ENCODE results near the gene ME2.
"Not testable (repeated sequence)": the region's sequence is repeated elsewhere in the genome, so short reads cannot be mapped to it uniquely, and the experiment has no call there.

The ME2 gene

DNA sequence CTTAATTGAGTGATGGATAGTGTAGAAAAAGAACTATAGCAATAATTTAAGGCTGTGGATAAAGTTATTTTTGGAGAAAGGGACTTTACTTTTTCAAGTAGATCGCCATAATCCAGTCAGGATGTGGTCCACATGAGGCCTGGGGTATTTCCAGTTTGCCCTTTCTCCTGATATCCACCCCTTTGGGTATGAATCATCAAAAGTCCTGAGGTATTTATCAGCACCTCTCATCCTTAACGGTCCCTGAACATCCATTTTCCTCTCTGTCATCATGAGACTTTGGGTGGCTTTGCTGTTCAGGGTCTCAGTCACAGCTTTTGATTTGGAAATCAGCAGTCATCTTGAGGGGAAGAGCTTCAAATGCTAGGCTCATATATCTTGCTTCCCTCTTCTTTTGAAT is 49.6 kb downstream of the ME2 start:
- no peak for FAIRE-seq

DNA sequence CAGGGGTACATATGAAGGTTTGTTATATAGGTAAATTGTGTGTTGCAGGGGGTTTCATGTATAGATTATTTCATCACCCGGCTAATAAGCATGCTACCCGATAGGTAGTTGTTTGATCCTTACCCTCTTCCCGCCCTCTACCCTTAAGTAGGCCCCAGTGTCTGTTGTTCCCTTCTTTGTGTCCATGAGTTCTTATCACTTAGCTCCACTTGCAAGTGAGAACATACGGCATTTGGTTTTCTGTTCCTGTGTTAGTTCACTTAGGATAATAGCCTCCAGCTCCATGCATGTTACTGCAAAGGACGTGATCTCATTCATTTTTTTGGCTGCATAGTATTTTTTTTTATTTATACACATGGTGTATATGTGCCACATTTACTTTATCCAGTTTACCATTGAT is 54.8 kb downstream of the ME2 start:
- no peak for FAIRE-seq

DNA sequence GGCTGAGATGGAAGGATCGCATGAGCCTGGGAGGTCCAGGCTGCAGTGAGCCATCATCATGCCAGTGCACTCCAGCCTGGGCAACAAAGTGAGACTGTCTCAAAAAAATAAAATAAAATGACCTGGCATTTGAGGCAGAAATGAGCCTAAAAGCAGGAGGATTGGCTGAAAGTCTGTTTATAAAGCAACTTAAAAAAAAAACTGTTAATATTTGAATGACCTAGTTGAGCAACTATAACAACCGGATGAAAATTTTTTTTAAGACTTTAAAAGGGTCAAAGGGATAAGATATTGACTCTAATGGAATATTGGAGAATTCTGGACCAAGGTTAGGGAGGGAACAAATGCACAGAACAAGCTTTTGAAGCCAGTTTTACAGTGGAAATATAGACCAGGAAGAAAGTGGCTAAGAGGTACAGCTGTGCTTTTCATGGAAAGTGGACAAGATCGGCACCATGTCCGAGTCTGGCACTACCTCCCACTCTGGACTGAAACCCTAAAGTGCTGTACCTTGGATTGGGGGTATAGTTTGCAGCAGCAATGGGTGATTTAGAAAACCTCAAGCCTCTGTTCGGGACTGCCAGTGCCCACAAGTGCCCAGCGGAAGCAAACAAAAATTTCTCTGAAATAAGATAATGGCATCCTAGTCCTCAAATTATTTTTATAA is 55.8 kb downstream of the ME2 start:
- no peak for FAIRE-seq

DNA sequence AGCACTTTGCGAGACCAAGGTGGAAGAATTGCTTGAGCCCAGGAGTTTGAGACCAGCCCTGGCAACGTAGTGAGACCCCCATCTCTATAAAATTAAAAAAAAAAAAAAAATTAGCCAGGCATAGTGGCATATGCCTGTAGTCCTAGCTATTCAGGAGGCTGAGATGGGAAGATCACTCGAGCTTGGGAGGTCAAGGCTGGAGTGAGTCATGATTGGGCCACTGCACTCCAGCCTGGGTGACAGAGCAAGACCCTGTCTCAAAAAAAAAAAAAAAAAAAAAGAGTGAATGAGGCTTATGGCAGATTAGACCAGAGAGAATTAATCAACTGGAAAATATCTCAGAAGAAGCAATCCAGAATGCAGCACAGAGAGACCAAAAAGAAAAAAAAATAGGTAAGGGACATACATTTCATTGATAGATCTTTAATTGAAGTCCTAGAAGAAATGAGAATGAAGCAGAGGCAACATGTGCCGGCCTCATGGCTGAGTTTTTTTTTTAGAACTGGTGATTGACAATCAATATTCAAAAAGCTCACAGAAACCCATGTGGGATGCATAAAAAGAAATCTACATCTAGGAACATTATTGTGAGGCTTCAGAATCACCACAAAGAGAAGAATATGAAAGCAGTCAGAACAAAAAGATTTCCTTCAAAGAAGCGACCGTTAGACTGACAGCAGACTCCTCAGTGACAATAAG is 56.7 kb downstream of the ME2 start:
- no peak for FAIRE-seq

DNA sequence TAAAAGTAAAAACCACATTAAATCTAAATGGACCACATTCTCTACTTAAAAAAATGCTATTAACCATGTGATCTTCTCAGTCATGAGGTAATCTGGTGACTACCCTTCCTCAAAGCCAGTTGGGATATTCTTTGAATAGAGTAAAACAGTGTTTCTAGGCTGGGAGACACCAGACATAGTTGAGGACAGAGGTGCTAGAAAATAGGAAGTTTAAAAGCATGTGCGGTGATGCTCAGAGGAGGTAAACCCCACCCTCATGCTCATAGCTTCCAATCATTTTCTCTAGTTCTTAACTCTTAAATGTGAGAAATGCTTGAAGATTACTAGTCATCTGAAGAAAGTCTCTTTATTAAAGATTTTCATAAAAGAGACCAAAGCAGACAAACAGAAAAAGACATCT is 58.3 kb downstream of the ME2 start:
- FAIRE-seq, result no peak

DNA sequence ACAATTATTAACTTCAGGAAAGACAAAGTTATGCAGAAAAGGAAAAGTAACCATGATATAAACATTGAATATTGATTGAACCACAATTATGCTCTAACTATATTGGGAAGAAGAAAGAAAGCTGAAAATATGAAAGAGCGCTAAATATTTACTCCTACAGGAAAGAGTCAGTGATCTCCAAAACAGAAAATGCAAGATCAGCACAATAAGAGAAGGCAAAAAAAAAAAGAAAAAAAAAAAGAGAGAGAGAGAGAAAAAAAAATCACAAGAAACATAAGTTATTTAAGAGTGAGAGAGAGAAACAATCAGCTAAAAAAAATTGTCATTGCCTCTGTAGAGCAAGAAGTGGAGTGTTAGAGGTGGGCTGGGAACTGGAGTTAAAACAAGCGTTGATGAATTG is 60.0 kb downstream of the ME2 start:
- FAIRE-seq, result no peak

DNA sequence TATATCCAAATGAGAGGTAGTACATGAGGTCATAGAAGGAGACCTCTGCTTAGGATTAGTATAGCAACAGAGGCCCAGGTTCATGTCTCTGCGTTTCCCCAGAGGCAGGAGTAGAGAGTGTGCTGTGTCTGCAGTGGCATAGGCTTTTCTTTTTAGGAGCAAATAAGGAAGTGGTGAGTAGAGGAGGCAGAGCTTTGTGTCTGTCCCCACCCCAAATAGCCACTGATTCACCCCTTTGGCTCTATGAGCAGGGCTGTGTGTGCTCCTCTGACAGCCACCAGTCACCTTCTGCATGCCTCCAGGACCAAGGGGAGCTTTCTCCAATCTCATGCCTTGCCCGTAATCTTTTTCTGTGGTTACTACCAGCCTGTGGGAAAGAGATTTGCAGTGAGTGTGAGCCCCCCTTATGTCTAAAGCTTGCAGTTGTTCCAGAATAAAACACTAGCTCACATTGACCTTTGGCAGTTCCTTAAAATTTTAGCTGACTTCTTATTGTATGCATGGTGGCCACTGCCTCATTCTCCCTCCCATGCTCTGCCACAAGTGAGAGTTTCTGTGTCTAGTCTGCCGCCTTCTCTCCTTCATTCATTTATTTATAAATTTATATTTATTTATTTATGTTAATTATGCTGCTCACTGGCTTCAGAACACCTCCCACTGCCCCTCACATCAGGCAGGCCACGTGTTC is 65.5 kb downstream of the ME2 start:
- no peak for FAIRE-seq

DNA sequence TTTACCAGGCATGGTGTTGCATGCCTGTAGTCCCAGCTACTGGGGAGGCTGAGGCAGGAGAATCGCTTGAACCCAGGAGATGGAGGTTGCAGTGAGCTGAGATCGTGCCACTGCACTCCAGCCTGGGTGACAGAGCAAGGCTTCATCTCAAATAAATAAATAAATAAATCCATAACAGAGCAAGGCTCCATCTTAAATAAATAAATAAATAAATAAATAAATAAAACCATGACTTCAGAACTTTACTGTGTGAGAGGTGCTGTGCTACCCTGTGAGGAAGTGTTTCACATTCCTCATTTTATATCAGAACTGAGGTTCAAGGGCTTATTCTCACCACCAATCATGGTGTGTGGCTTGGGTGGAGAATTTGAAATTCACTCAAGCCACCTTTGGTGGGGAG is 67.0 kb downstream of the ME2 start:
- FAIRE-seq, result not testable (repeated sequence)

DNA sequence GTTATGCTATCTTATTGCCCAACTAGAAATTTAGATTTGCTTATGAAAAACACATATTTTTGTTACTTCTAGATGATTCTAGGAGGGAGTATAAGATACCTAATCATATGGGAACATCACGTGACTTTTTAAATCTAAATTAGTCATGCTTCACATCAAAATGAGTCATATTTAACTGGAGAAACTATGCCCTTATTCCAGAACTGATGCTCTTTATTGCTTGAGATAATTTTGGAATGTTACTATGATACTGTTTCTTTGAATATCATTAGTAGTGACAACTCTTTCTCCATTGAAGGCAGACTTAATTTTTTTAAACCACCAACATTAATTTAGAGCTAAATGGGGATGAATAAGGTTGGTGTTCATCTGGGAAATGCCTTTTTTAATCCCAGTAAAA is 69.0 kb downstream of the ME2 start:
- no peak for FAIRE-seq

DNA sequence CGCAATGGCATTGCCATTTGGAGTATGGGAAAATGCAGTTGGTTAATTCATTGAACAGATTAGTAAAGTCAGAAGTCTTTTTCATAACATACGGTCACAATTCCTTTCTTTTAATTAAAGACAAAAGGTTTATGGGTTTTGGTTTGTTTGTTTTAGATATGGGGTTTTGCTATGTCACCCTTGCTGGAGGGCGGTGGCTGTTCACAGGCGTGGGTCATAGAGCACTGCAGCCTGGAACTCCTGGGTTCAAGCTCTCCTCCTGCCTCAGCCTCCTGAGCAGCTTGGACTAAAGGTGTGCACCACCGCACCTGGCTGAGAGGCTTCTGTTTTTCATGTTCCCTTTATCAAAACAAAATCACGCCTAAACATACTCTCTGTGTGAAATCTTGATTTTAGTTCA is 70.3 kb downstream of the ME2 start:
- no peak for FAIRE-seq

DNA sequence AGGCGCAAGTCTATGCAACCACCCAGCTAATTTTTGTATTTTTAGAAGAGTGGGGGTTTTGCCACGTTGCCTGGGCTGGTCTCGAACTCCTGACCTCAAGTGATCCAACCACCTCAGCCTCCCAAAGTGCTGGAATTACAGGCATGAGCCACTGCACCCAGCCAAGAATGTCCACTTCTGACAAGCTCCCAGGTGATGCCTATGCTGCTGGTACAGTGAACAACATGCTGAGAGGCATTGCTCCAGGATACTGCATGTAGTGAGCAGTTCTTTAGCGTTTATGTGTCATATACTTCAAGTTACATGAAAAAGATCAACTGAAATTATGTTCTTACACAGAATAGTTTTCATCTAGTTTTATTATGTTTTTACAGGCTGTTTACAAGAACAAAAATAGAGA is 71.7 kb downstream of the ME2 start:
- no peak for FAIRE-seq

DNA sequence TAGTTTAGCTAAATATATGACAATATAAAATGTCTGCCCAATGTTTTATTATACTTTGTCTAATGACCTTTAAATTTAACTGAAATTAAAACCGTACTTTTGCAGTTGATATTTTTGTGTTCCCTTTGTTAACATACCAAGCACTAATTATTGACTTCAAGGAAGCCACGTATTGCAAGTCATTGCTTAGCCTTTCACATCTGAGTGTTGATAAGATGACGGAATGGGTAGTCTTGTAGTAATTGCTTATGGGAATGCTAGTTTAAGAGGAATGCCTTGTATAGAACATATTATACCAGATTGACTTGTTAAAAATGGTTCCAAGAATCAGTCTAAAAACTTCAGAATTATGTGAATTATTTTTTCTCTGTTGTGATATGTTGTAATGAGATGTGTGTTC is 74.9 kb downstream of the ME2 start:
- no peak for FAIRE-seq

DNA sequence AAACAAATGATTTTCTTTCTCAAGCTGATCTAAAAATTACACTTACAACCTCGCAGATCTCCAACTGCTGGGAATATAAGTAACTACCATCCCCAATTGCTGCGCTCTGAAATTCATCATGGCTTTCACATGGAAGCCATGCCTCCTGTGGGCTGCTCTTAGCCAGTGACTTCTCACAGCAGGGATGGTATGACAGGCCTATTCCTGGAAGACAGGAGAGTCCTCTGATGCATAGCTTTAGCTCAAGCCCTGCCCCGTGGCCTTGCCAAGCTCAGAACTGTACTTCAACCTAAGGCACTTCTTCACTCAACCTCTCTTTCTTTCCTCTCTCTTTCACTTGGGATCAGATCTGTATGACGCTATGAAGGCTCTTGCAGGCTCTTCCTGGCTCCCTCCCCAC is 76.3 kb downstream of the ME2 start:
- FAIRE-seq, result no peak

DNA sequence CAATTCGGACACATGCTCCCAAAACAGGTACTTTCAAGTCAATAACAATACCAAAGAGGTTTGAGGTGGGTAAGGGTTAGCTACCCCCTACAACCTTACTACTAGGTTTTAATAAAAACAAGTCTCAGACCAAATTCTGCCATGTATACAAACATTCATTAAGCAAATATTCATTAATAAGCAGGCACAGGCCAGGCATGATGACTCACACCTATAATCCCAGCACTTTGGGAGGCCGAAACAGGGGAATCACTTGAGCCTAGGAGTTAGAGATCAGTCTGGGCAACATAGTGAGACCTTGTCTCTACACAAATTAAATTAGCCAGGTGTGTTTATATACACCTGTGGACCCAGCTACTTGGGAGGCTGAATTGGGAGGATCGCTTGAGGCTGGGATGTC is 77.2 kb downstream of the ME2 start:
- no peak for FAIRE-seq

DNA sequence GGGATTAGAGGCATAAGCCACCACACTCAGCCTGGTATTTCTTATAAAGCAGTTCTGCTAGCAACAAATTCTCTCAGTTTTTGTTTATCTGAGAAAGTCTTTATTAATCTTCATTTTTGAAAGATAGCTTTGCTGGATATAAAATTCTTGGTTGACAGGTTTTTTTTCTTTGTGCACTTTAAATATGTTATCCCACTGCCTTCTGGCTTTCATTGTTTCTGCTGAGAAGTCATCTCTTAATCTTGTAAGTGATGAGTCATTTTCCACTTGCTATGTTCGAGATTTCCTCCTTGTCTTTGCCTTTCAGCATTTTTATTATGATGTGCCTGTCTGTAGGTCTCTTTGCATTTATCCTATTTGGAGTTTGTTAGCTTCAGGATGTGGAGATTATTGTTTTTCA is 83.1 kb downstream of the ME2 start:
- no peak for FAIRE-seq

DNA sequence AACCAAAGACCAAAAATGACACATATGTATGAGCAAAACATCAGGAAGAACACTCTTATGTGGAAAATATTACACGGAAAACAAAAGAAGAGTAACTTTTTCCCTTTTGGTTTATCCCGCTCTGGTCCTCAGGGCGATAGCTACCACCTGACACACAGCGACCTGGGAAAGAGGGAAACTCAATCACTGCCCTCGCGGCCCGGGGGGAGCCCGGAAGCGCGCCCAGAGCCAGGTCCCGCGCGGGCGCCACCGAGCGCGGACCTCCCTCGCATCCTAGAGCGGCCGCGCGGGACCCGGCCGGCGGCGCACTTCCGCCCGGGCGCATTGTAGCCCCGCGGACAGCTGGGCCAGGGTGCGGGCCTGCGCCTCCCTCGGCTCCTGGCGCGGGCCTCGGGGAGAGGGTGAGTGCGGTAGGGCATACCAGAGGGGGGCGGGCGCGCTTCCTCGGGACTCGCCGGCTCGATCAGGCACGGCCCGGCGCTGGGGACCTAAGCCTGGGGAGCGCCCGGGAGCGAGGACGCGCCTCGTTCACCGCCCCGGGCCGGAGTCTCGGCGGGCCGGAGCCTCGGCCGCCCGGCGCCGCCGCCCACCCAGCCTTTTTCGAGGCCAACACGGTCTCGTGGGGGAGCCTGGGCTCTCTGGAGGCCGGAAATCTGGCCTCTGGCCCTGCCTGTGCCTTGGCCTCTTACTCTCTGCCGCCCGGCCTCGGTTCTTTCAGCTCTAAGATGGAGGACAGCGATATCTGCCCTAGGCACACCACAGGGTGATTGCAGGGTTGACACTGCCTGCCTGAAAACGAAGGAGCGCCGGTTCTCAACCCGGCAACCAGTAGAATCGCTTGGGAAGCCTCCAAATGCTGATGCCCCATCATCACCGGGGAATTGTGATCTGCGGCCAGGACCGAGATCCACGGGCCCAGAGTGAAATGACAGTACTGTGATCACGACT is 89.1 kb downstream of the ME2 start, which contains the start of gene ELAC1:
Gene ELAC1 (plus strand): TSS at position 327 of the 948 bp plus-strand sequence. CDS start 6,365 bp downstream, outside the sequence.
- FAIRE-seq, result no peak

DNA sequence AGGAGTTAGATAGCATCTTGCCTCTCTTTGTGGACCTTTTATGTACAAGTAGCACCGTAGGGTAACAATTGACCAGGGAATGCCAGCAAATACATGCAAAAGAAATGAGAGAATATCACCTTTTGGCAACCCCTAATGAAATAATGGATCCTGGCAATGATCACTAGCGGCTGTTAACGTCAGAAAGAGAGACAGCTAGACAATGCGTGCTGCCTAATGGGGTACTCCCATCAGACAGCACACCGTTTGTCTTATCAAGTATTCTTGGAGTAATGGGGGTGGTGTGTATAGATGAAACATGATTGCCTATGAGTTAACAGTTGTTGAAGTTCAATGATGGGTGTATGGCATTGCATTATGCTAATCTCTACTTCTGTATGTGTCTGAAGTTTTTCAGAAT is 90.5 kb downstream of the ME2 start:
- FAIRE-seq, result no peak

DNA sequence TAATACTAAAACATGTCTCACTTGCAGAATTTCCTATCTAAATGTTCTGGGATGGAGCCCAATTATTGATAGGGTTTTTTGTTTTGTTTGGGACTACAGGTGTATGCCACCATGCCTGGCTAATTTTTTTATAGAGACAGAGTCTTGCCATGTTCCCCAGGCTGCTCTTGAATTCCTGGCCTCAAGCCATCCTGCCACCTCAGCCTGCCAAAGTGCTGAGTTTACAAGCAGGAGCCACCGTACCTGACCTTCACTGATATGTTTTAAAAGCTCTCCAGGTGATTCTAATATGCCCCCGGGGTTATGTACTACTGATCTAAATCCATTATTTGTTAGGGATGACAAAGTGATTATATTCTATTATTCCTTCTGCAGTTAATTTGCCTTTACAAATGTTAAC is 91.1 kb downstream of the ME2 start:
- no peak for FAIRE-seq

DNA sequence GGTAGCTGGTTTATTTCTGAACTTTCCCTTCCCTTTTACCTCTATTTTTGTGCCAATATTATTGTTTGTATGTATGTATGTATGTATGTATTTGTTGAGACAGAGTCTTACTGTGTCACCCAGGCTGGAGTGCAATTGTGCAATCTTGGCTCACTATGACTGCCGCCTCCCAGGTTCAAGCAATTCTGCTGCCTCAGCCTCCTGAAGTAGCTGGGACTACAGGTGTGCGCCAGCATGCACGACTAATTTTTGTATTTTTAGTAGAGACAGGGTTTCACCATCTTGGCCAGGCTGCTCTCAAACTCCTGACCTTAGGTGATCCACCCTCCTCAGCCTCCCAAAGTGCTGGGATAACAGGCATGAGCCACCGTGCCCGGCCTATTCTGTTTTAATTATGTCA is 93.5 kb downstream of the ME2 start:
- FAIRE-seq, result not testable (repeated sequence)

DNA sequence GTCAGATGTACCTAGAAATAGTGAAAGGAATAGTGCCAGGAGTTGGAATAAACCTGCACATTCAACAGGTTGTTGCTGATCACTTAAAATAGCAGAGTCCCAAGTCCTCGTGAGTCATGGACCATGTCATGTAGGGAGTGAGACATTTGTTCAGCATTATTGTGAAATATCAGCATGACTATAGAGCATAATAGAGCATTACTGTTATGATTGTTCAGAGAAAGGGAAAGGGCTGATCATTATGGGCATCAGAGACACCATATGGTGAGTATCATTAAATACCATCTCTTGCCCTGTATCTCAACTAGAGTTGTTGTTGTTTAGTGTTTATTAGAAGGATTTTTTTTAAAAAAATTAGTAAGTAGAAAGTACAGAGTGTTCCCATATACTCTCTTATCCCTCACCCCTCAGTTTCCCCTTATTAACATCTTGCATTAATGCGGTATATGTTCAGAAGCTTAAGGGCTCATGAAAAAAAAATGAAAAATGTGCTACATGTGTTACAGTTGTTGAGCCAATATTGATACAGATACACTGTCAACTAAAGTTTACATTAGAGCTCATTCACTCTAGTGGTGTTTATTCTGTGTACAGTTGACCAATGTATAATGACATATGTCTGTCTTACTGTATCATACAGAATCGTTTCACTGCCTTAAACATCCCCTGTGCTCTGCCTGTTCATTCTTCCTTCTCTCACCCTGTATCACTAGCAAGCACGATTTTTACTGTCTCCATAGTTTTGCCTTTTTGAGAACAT is 94.6 kb downstream of the ME2 start:
- FAIRE-seq, result no peak

DNA sequence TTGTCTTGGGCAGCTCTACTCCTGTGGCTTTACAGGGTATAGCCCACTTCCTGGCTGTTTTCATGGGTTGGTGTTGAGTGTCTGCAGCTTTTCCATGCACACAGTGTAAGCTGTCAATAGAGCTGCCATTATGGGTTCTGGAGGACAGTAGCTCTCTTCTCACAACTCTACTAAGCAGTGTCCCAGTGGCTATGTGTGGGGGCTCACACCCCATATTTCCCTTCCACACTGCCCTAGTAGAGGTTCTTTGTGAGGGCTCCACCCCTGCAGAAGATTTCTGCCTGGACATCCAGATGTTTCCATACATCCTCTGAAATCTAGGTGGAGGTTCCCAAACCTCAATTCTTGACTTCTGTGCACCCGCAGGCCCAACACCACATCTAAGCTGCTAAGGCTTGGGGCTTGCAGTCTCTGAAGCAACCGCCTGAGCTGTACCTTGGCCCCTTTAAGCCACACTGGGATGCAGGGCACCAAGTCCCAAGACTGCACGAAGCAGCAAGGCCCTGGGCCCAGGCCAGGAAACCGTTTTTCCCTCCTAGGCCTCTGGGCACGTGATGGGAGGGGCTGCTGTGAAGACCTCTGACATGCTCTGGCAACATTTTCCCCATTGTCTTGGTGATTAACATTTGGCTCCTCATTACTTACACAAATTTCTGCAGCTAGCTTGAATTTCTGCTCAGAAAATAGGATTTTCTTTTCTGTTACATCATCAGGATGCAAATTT is 98.3 kb downstream of the ME2 start:
- no peak for FAIRE-seq

All from endometrium (tissue), 2 donors.